Esophagus muscularis mucosa (tissue), 4 donors: ENCODE measurements around the gene KDSR.

Experiments
- EP300 ChIP-seq: sonication (generic); formaldehyde crosslinking; IDR thresholded peaks from one replicate; pipeline ENCODE4 v1.6.1; 2017; ENCODE audit warnings: antibody characterized with exemption
- POLR2A ChIP-seq: fragments of 450-650 bp; IDR thresholded peaks from one replicate; pipeline ENCODE4 v1.6.1; 2017; ENCODE audit warnings: antibody characterized with exemption, moderate library complexity, mild to moderate bottlenecking, low read depth
- POLR2AphosphoS5 ChIP-seq, 2 donors: sonication (generic); formaldehyde crosslinking; IDR thresholded peaks; one replicate each; pipeline ENCODE4 v1.6.1; 2017; ENCODE audit warnings: antibody characterized with exemption in 2 of 2
- TF ChIP-seq, protein P1 (sequence below), 3 experiments: fragments of 200-600 bp in 2 of 3; fragments of 450-650 bp in 1 of 3; sonication (generic) in 2 of 3; IDR thresholded peaks; one replicate each; pipeline ENCODE4 v1.5.1; 2017 to 2019; ENCODE audit warnings: antibody characterized with exemption in 3 of 3, mild to moderate bottlenecking in 2 of 3, moderate library complexity in 1 of 3

DNA sequence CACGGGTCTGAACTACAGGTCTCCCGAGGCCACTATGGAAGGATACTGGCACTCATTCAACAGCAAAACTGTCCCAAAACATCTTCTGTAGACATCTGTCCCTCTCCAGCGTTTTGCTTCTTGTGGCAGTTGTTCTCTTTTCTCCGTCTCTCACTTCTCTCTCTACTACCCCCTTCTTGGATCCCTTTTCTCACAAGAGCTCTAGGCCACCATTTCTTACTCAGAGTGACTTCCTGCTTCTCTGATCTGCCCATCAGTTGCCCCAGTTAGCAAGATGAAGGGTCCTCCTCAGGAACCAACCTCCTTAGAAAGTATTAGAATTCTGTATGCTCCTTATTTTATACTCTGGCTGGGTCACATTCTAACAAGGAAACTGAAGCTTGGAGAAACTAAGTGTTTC is 80.1 kb downstream of the KDSR start:
- TF ChIP-seq, protein P1, sequence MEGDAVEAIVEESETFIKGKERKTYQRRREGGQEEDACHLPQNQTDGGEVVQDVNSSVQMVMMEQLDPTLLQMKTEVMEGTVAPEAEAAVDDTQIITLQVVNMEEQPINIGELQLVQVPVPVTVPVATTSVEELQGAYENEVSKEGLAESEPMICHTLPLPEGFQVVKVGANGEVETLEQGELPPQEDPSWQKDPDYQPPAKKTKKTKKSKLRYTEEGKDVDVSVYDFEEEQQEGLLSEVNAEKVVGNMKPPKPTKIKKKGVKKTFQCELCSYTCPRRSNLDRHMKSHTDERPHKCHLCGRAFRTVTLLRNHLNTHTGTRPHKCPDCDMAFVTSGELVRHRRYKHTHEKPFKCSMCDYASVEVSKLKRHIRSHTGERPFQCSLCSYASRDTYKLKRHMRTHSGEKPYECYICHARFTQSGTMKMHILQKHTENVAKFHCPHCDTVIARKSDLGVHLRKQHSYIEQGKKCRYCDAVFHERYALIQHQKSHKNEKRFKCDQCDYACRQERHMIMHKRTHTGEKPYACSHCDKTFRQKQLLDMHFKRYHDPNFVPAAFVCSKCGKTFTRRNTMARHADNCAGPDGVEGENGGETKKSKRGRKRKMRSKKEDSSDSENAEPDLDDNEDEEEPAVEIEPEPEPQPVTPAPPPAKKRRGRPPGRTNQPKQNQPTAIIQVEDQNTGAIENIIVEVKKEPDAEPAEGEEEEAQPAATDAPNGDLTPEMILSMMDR (IDR thresholded peaks at IDR 0.05), result no peak
- no peak for TF ChIP-seq POLR2AphosphoS5 (IDR thresholded peaks at IDR 0.05)
- TF ChIP-seq POLR2A, result no peak
- TF ChIP-seq EP300, result no peak
